ENCODE results near the gene YIF1A. TPM values are rescaled to one million over a fixed set of nuclear protein-coding genes. Genes with fewer than 3 reads are reported as not detected.

Gene YIF1A
- polyA plus RNA-seq, 1 donor from 2014 or later, result 51.2 TPM

DNA sequence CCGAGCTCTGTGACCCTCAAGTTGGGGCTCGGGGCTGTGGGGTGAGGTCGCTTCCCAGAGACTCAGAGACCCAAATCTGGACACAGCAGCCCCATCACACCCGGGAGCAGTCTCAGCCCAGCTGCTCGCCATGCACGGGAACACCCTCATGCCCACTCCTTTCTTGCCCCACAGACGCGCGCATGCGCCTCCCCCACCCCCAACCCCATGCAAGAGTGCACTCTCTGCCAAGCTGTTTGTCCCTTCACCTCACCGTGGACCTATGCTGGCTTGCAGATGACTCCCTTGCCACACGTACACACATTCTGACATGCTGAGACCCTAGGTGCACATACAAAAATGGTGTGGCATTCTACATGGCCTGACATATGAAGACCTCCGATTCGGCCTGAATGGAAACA is 28.4 kb upstream of the YIF1A start:
- Histone ChIP-seq H2AFZ (ENCODE audit: low read depth, low read length) (no peak overlapping the region), H3K9me3 (ENCODE audit: low read length) (no peaks in the 10 kb centered on the region), H3F3A (ENCODE audit: insufficient read depth, low read length, poor library complexity, severe bottlenecking) (no peaks in the 10 kb centered on the region), H3K27me3 (ENCODE audit: insufficient read depth, low read depth, low read length) (peaks cover 2% of the 10 kb centered on the region), H3K9ac (ENCODE audit: low read length) (peak overlapping the region; percentile 1), H3K79me2 (replicated peaks; ENCODE audit: insufficient read depth, low read length) (no peaks in the 10 kb centered on the region), H3K4me2 (ENCODE audit: low read length) (no peak overlapping the region), H4K20me1 (ENCODE audit: insufficient read depth) (no peaks in the 10 kb centered on the region), H3K27ac (ENCODE audit: low read length) (no peak overlapping the region), H3K9me2 (ENCODE audit: insufficient read depth, low read length) (no peaks in the 10 kb centered on the region), H3K36me3 (ENCODE audit: insufficient read depth, low read length) (no peaks in the 10 kb centered on the region), H3K4me3 (ENCODE audit: low read length) (no peak overlapping the region)
- TF ChIP-seq SMC3 (conservative IDR thresholded peaks at IDR 0.05; ENCODE audit: poor library complexity), result no peak
- no peak for TF ChIP-seq TAF1 (IDR thresholded peaks at IDR 0.05; ENCODE audit: low read depth)
- TF ChIP-seq EP300 (conservative IDR thresholded peaks at IDR 0.05; ENCODE audit: poor library complexity, severe bottlenecking), result no peak
- no peak for TF ChIP-seq RAD21 (conservative IDR thresholded peaks at IDR 0.05)
- TF ChIP-seq, protein P1, sequence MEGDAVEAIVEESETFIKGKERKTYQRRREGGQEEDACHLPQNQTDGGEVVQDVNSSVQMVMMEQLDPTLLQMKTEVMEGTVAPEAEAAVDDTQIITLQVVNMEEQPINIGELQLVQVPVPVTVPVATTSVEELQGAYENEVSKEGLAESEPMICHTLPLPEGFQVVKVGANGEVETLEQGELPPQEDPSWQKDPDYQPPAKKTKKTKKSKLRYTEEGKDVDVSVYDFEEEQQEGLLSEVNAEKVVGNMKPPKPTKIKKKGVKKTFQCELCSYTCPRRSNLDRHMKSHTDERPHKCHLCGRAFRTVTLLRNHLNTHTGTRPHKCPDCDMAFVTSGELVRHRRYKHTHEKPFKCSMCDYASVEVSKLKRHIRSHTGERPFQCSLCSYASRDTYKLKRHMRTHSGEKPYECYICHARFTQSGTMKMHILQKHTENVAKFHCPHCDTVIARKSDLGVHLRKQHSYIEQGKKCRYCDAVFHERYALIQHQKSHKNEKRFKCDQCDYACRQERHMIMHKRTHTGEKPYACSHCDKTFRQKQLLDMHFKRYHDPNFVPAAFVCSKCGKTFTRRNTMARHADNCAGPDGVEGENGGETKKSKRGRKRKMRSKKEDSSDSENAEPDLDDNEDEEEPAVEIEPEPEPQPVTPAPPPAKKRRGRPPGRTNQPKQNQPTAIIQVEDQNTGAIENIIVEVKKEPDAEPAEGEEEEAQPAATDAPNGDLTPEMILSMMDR (IDR thresholded peaks at IDR 0.05; ENCODE audit: poor library complexity, severe bottlenecking), result no peak
- TF ChIP-seq POLR2AphosphoS5 (IDR thresholded peaks at IDR 0.05), result no peak

DNA sequence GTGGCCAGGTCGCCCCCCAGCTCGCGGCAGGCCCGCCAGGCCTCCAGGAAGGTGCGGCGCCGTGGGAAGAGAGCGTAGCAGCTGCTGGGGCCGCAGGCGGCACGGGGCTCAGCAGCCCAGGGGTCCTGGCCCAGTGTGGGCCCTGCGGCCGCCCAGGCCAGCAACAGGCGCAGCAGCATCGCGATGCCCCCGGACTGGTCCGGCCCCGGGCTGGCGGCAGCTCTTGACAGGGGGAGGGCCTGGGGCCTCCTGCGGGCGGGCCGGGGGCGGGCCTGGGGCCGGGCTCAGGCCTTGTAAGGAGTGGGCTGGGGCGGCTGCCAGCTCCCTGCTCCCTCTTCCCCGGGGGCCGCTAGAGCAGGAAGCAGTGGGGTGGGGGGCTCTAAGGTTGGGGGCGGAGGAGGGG is 27.9 kb upstream of the YIF1A start, which contains the start of gene CD248:
CD248 (minus strand) TSS at position 196 of the 403 bp plus-strand sequence; CDS start at position 179, 17 bp downstream.
- H3K9ac ChIP-seq (ENCODE audit: low read length), result peak within 1 kb of the TSS; percentile 1
- no peaks in the 10 kb centered on the region for H3F3A ChIP-seq (ENCODE audit: insufficient read depth, low read length, poor library complexity, severe bottlenecking)
- TF ChIP-seq, protein P1 (IDR thresholded peaks at IDR 0.05; ENCODE audit: poor library complexity, severe bottlenecking), result no peak
- TF ChIP-seq, protein P2, sequence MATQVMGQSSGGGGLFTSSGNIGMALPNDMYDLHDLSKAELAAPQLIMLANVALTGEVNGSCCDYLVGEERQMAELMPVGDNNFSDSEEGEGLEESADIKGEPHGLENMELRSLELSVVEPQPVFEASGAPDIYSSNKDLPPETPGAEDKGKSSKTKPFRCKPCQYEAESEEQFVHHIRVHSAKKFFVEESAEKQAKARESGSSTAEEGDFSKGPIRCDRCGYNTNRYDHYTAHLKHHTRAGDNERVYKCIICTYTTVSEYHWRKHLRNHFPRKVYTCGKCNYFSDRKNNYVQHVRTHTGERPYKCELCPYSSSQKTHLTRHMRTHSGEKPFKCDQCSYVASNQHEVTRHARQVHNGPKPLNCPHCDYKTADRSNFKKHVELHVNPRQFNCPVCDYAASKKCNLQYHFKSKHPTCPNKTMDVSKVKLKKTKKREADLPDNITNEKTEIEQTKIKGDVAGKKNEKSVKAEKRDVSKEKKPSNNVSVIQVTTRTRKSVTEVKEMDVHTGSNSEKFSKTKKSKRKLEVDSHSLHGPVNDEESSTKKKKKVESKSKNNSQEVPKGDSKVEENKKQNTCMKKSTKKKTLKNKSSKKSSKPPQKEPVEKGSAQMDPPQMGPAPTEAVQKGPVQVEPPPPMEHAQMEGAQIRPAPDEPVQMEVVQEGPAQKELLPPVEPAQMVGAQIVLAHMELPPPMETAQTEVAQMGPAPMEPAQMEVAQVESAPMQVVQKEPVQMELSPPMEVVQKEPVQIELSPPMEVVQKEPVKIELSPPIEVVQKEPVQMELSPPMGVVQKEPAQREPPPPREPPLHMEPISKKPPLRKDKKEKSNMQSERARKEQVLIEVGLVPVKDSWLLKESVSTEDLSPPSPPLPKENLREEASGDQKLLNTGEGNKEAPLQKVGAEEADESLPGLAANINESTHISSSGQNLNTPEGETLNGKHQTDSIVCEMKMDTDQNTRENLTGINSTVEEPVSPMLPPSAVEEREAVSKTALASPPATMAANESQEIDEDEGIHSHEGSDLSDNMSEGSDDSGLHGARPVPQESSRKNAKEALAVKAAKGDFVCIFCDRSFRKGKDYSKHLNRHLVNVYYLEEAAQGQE (IDR thresholded peaks at IDR 0.05; ENCODE audit: borderline replicate concordance), result no peak
- no peak for TF ChIP-seq SMC3 (conservative IDR thresholded peaks at IDR 0.05; ENCODE audit: poor library complexity)
- TF ChIP-seq POLR2AphosphoS5 (IDR thresholded peaks at IDR 0.05), result no peak
- TF ChIP-seq TAF1 (IDR thresholded peaks at IDR 0.05; ENCODE audit: low read depth), result no peak
- no peak for TF ChIP-seq EP300 (conservative IDR thresholded peaks at IDR 0.05; ENCODE audit: poor library complexity, severe bottlenecking)
- no peak for TF ChIP-seq EZH2 (IDR thresholded peaks at IDR 0.05; ENCODE audit: borderline replicate concordance, insufficient read depth, low read length, poor library complexity, severe bottlenecking)
- no peak for TF ChIP-seq MXI1 (conservative IDR thresholded peaks at IDR 0.05; ENCODE audit: poor library complexity, severe bottlenecking)
- no peak for TF ChIP-seq RAD21 (conservative IDR thresholded peaks at IDR 0.05)
- H3K27me3 ChIP-seq (ENCODE audit: insufficient read depth, low read depth, low read length), result peaks cover 6% of the 10 kb centered on the region
- H2AFZ ChIP-seq (ENCODE audit: low read depth, low read length), result no peak within 1 kb of the TSS
- no peak within 1 kb of the TSS for H3K4me3 ChIP-seq (ENCODE audit: low read length)
- no peaks in the 10 kb centered on the region for H3K36me3 ChIP-seq (ENCODE audit: insufficient read depth, low read length)
- no peak within 1 kb of the TSS for H3K4me2 ChIP-seq (ENCODE audit: low read length)
- H3K79me2 ChIP-seq (replicated peaks; ENCODE audit: insufficient read depth, low read length), result no peaks in the 10 kb centered on the region
- H3K9me3 ChIP-seq (ENCODE audit: low read length), result no peaks in the 10 kb centered on the region
- H4K20me1 ChIP-seq (ENCODE audit: insufficient read depth), result no peaks in the 10 kb centered on the region
- H3K9me2 ChIP-seq (ENCODE audit: insufficient read depth, low read length), result no peaks in the 10 kb centered on the region
- H3K27ac ChIP-seq (ENCODE audit: low read length), result no peak within 1 kb of the TSS

Data from neural cell (in vitro differentiated cells).